Stomach smooth muscle (tissue), 2 donors: ENCODE results near the gene ARHGEF7.

Experiments used
- H3K27ac ChIP-seq: one replicate; pipeline ENCODE4 v1.7.0; 2013; ENCODE audit warnings: mild to moderate bottlenecking, low read length, inconsistent platforms
- H3K27me3 ChIP-seq, 2 donors: one replicate each; pipeline ENCODE4 v1.7.0; 2013; ENCODE audit warnings: low read length in 2 of 2; ENCODE audit not compliant: insufficient read depth in 2 of 2, control insufficient read depth in 1 of 2
- H3K36me3 ChIP-seq, 2 donors: one replicate each; pipeline ENCODE4 v1.7.0; 2013; ENCODE audit warnings: low read length in 2 of 2; ENCODE audit not compliant: control insufficient read depth in 2 of 2, insufficient read depth in 2 of 2
- H3K4me1 ChIP-seq: one replicate; pipeline ENCODE4 v1.7.0; 2013; ENCODE audit warnings: low read length; ENCODE audit not compliant: control insufficient read depth, insufficient read depth
- H3K4me3 ChIP-seq, 2 donors: one replicate each; pipeline ENCODE4 v1.7.0; 2013; ENCODE audit warnings: low read length in 2 of 2
- H3K9ac ChIP-seq, 2 donors: one replicate each; pipeline ENCODE4 v1.7.0; 2013; ENCODE audit warnings: low read length in 2 of 2, mild to moderate bottlenecking in 1 of 2
- H3K9me3 ChIP-seq, 2 donors: one replicate each; pipeline ENCODE4 v1.7.0; 2013; ENCODE audit warnings: low read length in 2 of 2; ENCODE audit not compliant: control insufficient read depth in 2 of 2
- donor health status: healthy.
- donor health status: Pancreatic carcinoma.

ARHGEF7 gene

GRCh38 chr13:111353508-111353907, 238.4 kb downstream of the ARHGEF7 start:
- Histone ChIP-seq H3K9me3 (no peaks in the 10 kb centered on the region), H3K4me3 (no peak overlapping the region), H3K27me3 (peaks cover 0 to 4% of the 10 kb centered on the region in 2 donors), H3K4me1 (no peaks in the 10 kb centered on the region), H3K9ac (no peak overlapping the region), H3K27ac (no peak overlapping the region), H3K36me3 (no peaks in the 10 kb centered on the region)

GRCh38 chr13:111354789-111355188, 239.7 kb downstream of the ARHGEF7 start:
- Histone ChIP-seq H3K9ac (no peak overlapping the region), H3K4me1 (no peaks in the 10 kb centered on the region), H3K27ac (no peak overlapping the region), H3K4me3 (no peak overlapping the region), H3K36me3 (no peaks in the 10 kb centered on the region), H3K9me3 (no peaks in the 10 kb centered on the region), H3K27me3 (peaks cover 0 to 7% of the 10 kb centered on the region in 2 donors)
